HepG2 (cell line): Measurements from ENCODE around the gene MTMR4. TPM values are rescaled to one million over a fixed set of nuclear protein-coding genes. Genes with fewer than 3 reads are reported as not detected.
A peak's percentile ranks its signal among the peaks of the same experiment; 100 is the strongest.

Source experiments
- EZH2 ChIP-seq: conservative IDR thresholded peaks from 2 replicates; pipeline ENCODE4 v1.6.1; 2012; ENCODE audit warnings: mild to moderate bottlenecking, low read depth, low read length, moderate library complexity
- FOXJ3 ChIP-seq: sonication (generic); formaldehyde crosslinking; IDR thresholded peaks from 2 replicates; pipeline ENCODE4 v1.4.0; 2020; ENCODE audit warnings: missing genetic modification reagents, mild to moderate bottlenecking, borderline replicate concordance
- FOXK2 ChIP-seq: fragments of 450-650 bp; IDR thresholded peaks from 2 replicates; pipeline ENCODE4 v1.6.1; 2016
- KAT8 ChIP-seq: IDR thresholded peaks from 2 replicates; pipeline ENCODE4 v1.6.1; 2016; ENCODE audit warnings: missing genetic modification reagents, missing compliant biosample characterization
- KLF13 ChIP-seq: sonication (generic); formaldehyde crosslinking; IDR thresholded peaks from 2 replicates; pipeline ENCODE4 v1.4.0; 2020; ENCODE audit warnings: mild to moderate bottlenecking, missing genetic modification reagents
- MEIS2 ChIP-seq: sonication (generic); formaldehyde crosslinking; IDR thresholded peaks from 2 replicates; pipeline ENCODE4 v1.9.0; 2021; ENCODE audit warnings: mild to moderate bottlenecking, missing genetic modification reagents
- MZF1 ChIP-seq: sonication (generic); formaldehyde crosslinking; IDR thresholded peaks from 2 replicates; pipeline ENCODE4 v1.8.1; 2023; ENCODE audit warnings: mild to moderate bottlenecking, missing genetic modification reagents, borderline replicate concordance
- NAIF1 ChIP-seq: sonication (generic); formaldehyde crosslinking; IDR thresholded peaks from 2 replicates; pipeline ENCODE4 v1.5.0; 2020; ENCODE audit warnings: mild to moderate bottlenecking, missing genetic modification reagents, borderline replicate concordance
- PLRG1 ChIP-seq: fragments of 450-650 bp; conservative IDR thresholded peaks from 2 replicates; pipeline ENCODE4 v1.6.1; 2016
- SOX6 ChIP-seq, 2 experiments: fragments of 450-650 bp in 1 of 2; sonication (generic) in 1 of 2; formaldehyde crosslinking in 1 of 2; IDR thresholded peaks; 2 replicates each; pipeline versions ENCODE4 v1.4.0 to v1.6.1; 2017 to 2020; ENCODE audit warnings: antibody characterized with exemption in 1 of 2, mild to moderate bottlenecking in 1 of 2, missing genetic modification reagents in 1 of 2
- SP4 ChIP-seq: sonication (generic); formaldehyde crosslinking; IDR thresholded peaks from 2 replicates; pipeline ENCODE4 v1.8.1; 2023; ENCODE audit warnings: mild to moderate bottlenecking, missing genetic modification reagents
- ZFY ChIP-seq: sonication (generic); formaldehyde crosslinking; IDR thresholded peaks from 2 replicates; pipeline ENCODE4 v1.4.0; 2020; ENCODE audit warnings: missing genetic modification reagents
- polyA plus RNA-seq, 8 experiments: library from polyadenylated mRNA; depleted of rRNA in 3 of 8; stranded (reverse) in 7 of 8; unstranded in 1 of 8; fragments of >200 nt; fragmentation: Illumina TruSeq in 4 of 8; extraction: Trizol in 4 of 8; gene quantifications; 2 replicates each; pipeline versions ENCODE4 v1.2.1 to v1.2.3, GENCODE V29; 2011 to 2016; ENCODE audit warnings: low read depth in 4 of 8, missing spikeins in 1 of 8, mixed read lengths in 1 of 8; ENCODE audit not compliant: insufficient read depth in 1 of 8
- total RNA-seq, 5 experiments: library from RNA; depleted of rRNA; stranded (reverse); fragments of >200 nt; fragmentation: Illumina TruSeq; extraction: Trizol; gene quantifications; 2 replicates each; pipeline ENCODE4 v1.2.3, GENCODE V29; 2016; ENCODE audit warnings: low read depth in 1 of 5
- TF ChIP-seq, protein P1 (sequence below): IDR thresholded peaks from 2 replicates; pipeline ENCODE4 v1.6.1; 2016; ENCODE audit warnings: low read depth, missing genetic modification reagents, missing compliant biosample characterization
- TF ChIP-seq, protein P2 (sequence below): sonication (generic); formaldehyde crosslinking; IDR thresholded peaks from 2 replicates; pipeline ENCODE4 v1.9.0; 2021; ENCODE audit warnings: mild to moderate bottlenecking, missing genetic modification reagents
- TF ChIP-seq, protein P3 (sequence below): sonication (generic); formaldehyde crosslinking; IDR thresholded peaks from 2 replicates; pipeline ENCODE4 v1.4.0; 2020; ENCODE audit warnings: mild to moderate bottlenecking, missing genetic modification reagents

The MTMR4 gene
- total and polyA plus RNA-seq, 2 of the 13 experiments (the other 11 are each of a cell fraction or from before 2014, with no cell fraction given) = 62.5 to 65.1 TPM

DNA sequence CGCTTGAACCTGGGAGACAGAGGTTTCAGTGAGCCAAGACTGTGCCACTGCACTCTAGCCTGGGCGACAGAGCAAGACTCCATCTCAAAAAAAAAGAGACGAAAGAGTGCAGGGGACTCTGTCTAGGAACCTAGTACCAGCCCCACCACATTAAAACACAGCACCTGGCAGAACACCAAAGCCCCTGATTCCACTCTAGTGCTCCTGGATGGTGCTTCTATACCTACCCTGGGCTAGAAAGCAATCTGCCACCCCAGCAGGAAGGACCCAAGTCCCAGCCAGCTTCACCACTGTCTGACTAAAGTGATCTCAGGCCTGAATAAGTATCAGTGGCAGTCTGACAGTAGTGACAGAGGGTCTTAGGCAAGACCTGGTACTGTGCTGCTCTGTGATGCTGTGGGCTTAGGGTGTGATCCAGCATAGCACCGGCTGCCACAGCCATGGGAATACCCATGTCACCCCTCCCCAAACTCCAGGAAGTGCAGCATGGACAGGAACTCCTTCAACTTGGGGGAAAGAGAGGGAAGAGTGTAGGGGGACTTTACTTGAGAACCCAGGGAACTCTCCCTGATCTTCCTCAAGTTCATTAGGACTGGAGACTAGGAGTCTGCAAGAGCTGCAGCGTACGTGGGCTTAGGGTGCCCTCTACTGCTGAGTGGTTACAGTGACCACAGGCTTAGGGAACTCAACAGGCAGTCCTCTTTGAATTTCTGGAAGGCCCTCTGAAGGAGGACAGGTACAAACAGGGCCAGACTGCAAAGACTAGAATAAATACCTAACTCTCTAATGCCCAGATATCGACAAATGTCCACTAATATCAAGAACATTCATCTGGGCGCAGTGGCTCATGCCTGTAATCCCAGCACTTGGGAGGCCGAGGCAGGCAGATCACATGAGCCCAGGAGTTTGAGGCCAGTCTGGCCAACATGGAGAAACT, 67.1 kb downstream of the MTMR4 start (continued):
- TF ChIP-seq EZH2 (no peak), PLRG1 (no peak), MZF1 (no peak), KAT8 (CRISPR knock-in tag) (no peak), FOXK2 (no peak), SOX6 (IDR thresholded peaks at IDR 0.05) (no peak), SOX6 (CRISPR knock-in tag; IDR thresholded peaks at IDR 0.05) (no peak), FOXJ3 (no peak), ZFY (CRISPR knock-in tag) (no peak), NAIF1 (CRISPR knock-in tag) (no peak), MEIS2 (CRISPR knock-in tag) (no peak), SP4 (0 out of 2 replicates have a peak, but pooled peaks have one; percentile 30), KLF13 (CRISPR knock-in tag) (no peak)
- TF ChIP-seq, protein P1, sequence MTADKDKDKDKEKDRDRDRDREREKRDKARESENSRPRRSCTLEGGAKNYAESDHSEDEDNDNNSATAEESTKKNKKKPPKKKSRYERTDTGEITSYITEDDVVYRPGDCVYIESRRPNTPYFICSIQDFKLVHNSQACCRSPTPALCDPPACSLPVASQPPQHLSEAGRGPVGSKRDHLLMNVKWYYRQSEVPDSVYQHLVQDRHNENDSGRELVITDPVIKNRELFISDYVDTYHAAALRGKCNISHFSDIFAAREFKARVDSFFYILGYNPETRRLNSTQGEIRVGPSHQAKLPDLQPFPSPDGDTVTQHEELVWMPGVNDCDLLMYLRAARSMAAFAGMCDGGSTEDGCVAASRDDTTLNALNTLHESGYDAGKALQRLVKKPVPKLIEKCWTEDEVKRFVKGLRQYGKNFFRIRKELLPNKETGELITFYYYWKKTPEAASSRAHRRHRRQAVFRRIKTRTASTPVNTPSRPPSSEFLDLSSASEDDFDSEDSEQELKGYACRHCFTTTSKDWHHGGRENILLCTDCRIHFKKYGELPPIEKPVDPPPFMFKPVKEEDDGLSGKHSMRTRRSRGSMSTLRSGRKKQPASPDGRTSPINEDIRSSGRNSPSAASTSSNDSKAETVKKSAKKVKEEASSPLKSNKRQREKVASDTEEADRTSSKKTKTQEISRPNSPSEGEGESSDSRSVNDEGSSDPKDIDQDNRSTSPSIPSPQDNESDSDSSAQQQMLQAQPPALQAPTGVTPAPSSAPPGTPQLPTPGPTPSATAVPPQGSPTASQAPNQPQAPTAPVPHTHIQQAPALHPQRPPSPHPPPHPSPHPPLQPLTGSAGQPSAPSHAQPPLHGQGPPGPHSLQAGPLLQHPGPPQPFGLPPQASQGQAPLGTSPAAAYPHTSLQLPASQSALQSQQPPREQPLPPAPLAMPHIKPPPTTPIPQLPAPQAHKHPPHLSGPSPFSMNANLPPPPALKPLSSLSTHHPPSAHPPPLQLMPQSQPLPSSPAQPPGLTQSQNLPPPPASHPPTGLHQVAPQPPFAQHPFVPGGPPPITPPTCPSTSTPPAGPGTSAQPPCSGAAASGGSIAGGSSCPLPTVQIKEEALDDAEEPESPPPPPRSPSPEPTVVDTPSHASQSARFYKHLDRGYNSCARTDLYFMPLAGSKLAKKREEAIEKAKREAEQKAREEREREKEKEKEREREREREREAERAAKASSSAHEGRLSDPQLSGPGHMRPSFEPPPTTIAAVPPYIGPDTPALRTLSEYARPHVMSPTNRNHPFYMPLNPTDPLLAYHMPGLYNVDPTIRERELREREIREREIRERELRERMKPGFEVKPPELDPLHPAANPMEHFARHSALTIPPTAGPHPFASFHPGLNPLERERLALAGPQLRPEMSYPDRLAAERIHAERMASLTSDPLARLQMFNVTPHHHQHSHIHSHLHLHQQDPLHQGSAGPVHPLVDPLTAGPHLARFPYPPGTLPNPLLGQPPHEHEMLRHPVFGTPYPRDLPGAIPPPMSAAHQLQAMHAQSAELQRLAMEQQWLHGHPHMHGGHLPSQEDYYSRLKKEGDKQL (CRISPR knock-in tag) = no peak
- TF ChIP-seq, protein P2, sequence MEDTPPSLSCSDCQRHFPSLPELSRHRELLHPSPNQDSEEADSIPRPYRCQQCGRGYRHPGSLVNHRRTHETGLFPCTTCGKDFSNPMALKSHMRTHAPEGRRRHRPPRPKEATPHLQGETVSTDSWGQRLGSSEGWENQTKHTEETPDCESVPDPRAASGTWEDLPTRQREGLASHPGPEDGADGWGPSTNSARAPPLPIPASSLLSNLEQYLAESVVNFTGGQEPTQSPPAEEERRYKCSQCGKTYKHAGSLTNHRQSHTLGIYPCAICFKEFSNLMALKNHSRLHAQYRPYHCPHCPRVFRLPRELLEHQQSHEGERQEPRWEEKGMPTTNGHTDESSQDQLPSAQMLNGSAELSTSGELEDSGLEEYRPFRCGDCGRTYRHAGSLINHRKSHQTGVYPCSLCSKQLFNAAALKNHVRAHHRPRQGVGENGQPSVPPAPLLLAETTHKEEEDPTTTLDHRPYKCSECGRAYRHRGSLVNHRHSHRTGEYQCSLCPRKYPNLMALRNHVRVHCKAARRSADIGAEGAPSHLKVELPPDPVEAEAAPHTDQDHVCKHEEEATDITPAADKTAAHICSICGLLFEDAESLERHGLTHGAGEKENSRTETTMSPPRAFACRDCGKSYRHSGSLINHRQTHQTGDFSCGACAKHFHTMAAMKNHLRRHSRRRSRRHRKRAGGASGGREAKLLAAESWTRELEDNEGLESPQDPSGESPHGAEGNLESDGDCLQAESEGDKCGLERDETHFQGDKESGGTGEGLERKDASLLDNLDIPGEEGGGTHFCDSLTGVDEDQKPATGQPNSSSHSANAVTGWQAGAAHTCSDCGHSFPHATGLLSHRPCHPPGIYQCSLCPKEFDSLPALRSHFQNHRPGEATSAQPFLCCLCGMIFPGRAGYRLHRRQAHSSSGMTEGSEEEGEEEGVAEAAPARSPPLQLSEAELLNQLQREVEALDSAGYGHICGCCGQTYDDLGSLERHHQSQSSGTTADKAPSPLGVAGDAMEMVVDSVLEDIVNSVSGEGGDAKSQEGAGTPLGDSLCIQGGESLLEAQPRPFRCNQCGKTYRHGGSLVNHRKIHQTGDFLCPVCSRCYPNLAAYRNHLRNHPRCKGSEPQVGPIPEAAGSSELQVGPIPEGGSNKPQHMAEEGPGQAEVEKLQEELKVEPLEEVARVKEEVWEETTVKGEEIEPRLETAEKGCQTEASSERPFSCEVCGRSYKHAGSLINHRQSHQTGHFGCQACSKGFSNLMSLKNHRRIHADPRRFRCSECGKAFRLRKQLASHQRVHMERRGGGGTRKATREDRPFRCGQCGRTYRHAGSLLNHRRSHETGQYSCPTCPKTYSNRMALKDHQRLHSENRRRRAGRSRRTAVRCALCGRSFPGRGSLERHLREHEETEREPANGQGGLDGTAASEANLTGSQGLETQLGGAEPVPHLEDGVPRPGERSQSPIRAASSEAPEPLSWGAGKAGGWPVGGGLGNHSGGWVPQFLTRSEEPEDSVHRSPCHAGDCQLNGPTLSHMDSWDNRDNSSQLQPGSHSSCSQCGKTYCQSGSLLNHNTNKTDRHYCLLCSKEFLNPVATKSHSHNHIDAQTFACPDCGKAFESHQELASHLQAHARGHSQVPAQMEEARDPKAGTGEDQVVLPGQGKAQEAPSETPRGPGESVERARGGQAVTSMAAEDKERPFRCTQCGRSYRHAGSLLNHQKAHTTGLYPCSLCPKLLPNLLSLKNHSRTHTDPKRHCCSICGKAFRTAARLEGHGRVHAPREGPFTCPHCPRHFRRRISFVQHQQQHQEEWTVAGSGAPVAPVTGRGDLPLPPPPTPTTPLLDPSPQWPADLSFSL (CRISPR knock-in tag) = no peak
- TF ChIP-seq, protein P3, sequence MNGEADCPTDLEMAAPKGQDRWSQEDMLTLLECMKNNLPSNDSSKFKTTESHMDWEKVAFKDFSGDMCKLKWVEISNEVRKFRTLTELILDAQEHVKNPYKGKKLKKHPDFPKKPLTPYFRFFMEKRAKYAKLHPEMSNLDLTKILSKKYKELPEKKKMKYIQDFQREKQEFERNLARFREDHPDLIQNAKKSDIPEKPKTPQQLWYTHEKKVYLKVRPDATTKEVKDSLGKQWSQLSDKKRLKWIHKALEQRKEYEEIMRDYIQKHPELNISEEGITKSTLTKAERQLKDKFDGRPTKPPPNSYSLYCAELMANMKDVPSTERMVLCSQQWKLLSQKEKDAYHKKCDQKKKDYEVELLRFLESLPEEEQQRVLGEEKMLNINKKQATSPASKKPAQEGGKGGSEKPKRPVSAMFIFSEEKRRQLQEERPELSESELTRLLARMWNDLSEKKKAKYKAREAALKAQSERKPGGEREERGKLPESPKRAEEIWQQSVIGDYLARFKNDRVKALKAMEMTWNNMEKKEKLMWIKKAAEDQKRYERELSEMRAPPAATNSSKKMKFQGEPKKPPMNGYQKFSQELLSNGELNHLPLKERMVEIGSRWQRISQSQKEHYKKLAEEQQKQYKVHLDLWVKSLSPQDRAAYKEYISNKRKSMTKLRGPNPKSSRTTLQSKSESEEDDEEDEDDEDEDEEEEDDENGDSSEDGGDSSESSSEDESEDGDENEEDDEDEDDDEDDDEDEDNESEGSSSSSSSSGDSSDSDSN (CRISPR knock-in tag) = no peak
